GM12878 (cell line): Measurements from ENCODE around the gene GTF3C1. TPM values are rescaled to one million over a fixed set of nuclear protein-coding genes. Genes with fewer than 3 reads are reported as not detected.

Source experiments
- ATAC-seq: fragments of 200-7000 bp; cut with Tn5 transposase; 3 replicates; pipeline ENCODE4 v1.9.1; 2020; ENCODE audit warnings: mild to moderate bottlenecking, moderate library complexity
- BruUV-seq: library from RNA; stranded (reverse); fragments of 400-500 nt; replicated peaks from 2 replicates; lab custom pipeline; 2021; lab: Mats Ljungman, UMichigan
- CTCF ChIA-PET: fragments of 300-600 bp; sonication (Branson Sonifier 250); formaldehyde crosslinking; extraction: SDS; loops from one replicate; lab custom pipeline; 2021; ENCODE audit warnings: inconsistent platforms; lab: Yijun Ruan, JAX
- POLR2A ChIA-PET: fragments of 350-600 bp; formaldehyde crosslinking; extraction: SDS; loops from one replicate; lab custom pipeline; 2021; ENCODE audit warnings: inconsistent platforms; lab: Charles Lee
- RAD21 ChIA-PET: fragments of 300-600 bp; sonication (Branson Sonifier 250); formaldehyde crosslinking; loops from one replicate; lab custom pipeline; 2023; ENCODE audit warnings: antibody characterized with exemption; ENCODE audit not compliant: unreplicated experiment; lab: Charles Lee
- SMC1A ChIA-PET: fragments of 300-600 bp; sonication (Branson Sonifier 250); formaldehyde crosslinking; loops from one replicate; lab custom pipeline; 2023; ENCODE audit not compliant: unreplicated experiment, uncharacterized antibody; lab: Charles Lee
- DNase-seq: peaks from one replicate; pipeline ENCODE4 v3.0.0-alpha.2; 2011; ENCODE audit warnings: low read depth, low spot score
- FAIRE-seq: peaks from 3 replicates; lab custom pipeline; 2011; peaks lifted over from hg19 to GRCh38; lab: Jason Lieb, UNC
- H2AFZ ChIP-seq: 2 replicates; pipeline ENCODE4 v1.6.0; 2011; ENCODE audit warnings: low read depth, low read length, control low read depth; ENCODE audit not compliant: control insufficient read depth
- H3K27ac ChIP-seq: 2 replicates; pipeline ENCODE4 v1.5.1; 2011; ENCODE audit warnings: control low read depth; ENCODE audit not compliant: control insufficient read depth, insufficient read depth
- H3K27me3 ChIP-seq, 2 experiments: replicated peaks in 1 of 2; 2 replicates each; pipeline versions ENCODE4 v1.6.0 to v1.6.1; 2011; ENCODE audit warnings: low read length in 1 of 2; ENCODE audit not compliant: control insufficient read depth in 2 of 2, insufficient read depth in 2 of 2
- H3K36me3 ChIP-seq, 2 experiments: 2 replicates each; pipeline ENCODE4 v1.5.1; 2011; ENCODE audit warnings: low read length in 1 of 2; ENCODE audit not compliant: control insufficient read depth in 2 of 2, insufficient read depth in 2 of 2
- H3K4me1 ChIP-seq: 2 replicates; pipeline ENCODE4 v1.6.1; 2011; ENCODE audit warnings: mild to moderate bottlenecking, low read length, moderate library complexity, mixed read lengths; ENCODE audit not compliant: control insufficient read depth, insufficient read depth
- H3K4me2 ChIP-seq: 2 replicates; pipeline ENCODE4 v1.6.0; 2011; ENCODE audit warnings: control low read depth; ENCODE audit not compliant: control insufficient read depth, insufficient read depth
- H3K4me3 ChIP-seq: fragments of 200-600 bp; sonication (generic); 2 replicates; pipeline ENCODE4 v1.5.1; 2016
- H3K79me2 ChIP-seq: 2 replicates; pipeline ENCODE4 v1.6.0; 2011; ENCODE audit warnings: low read length; ENCODE audit not compliant: control insufficient read depth, insufficient read depth
- H3K9ac ChIP-seq: 2 replicates; pipeline ENCODE4 v1.8.0; 2011; ENCODE audit warnings: low read length, control low read depth, mixed read lengths; ENCODE audit not compliant: control insufficient read depth, insufficient read depth
- H3K9me3 ChIP-seq: replicated peaks from 3 replicates; pipeline ENCODE4 v1.5.1; 2011; ENCODE audit warnings: mild to moderate bottlenecking, low read length; ENCODE audit not compliant: control insufficient read depth, insufficient read depth
- H4K20me1 ChIP-seq: 2 replicates; pipeline ENCODE4 v1.6.0; 2011; ENCODE audit not compliant: control insufficient read depth, insufficient read depth
- BCLAF1 ChIP-seq: fragments of 450-650 bp; IDR thresholded peaks from 2 replicates; pipeline ENCODE4 v1.6.1; 2017; ENCODE audit warnings: antibody characterized with exemption, mild to moderate bottlenecking, moderate library complexity
- CHD4 ChIP-seq: fragments of 200-600 bp; sonication (generic); IDR thresholded peaks from 2 replicates; pipeline ENCODE4 v1.6.1; 2016; ENCODE audit warnings: mild to moderate bottlenecking
- E4F1 ChIP-seq: fragments of 450-650 bp; IDR thresholded peaks from 2 replicates; pipeline ENCODE4 v1.6.1; 2018; ENCODE audit warnings: borderline replicate concordance, mild to moderate bottlenecking; ENCODE audit not compliant: partially characterized antibody
- FOS ChIP-seq: IDR thresholded peaks from 3 replicates; pipeline ENCODE4 v1.6.1; 2011; ENCODE audit warnings: borderline replicate concordance; ENCODE audit not compliant: insufficient read length; ENCODE audit errors: extremely low read depth
- FOXK2 ChIP-seq: fragments of 450-650 bp; IDR thresholded peaks from 2 replicates; pipeline ENCODE4 v1.6.1; 2017; ENCODE audit warnings: mild to moderate bottlenecking, moderate library complexity
- MTA3 ChIP-seq: IDR thresholded peaks from 2 replicates; pipeline ENCODE4 v1.6.1; 2012; ENCODE audit warnings: low read length, inconsistent platforms, borderline replicate concordance
- PAX5 ChIP-seq: IDR thresholded peaks from 2 replicates; pipeline ENCODE4 v1.6.1; 2011; ENCODE audit warnings: low read depth, low read length, borderline replicate concordance
- POLR2AphosphoS2 ChIP-seq: IDR thresholded peaks from 2 replicates; pipeline ENCODE4 v1.6.1; 2011; ENCODE audit warnings: low read depth, mild to moderate bottlenecking, low read length, improper control_type of control experiment, moderate library complexity
- RAD51 ChIP-seq: fragments of 450-650 bp; IDR thresholded peaks from 2 replicates; pipeline ENCODE4 v1.6.1; 2016; ENCODE audit warnings: moderate library complexity, mild to moderate bottlenecking, inconsistent platforms
- SIN3A ChIP-seq: IDR thresholded peaks from 2 replicates; pipeline ENCODE4 v1.6.1; 2012; ENCODE audit warnings: low read depth, low read length, improper control_type of control experiment
- SKIL ChIP-seq: fragments of 450-650 bp; IDR thresholded peaks from 2 replicates; pipeline ENCODE4 v1.6.1; 2017; ENCODE audit warnings: mild to moderate bottlenecking, low read depth, inconsistent platforms; ENCODE audit not compliant: poor library complexity, severe bottlenecking
- STAT1 ChIP-seq: fragments of 450-650 bp; conservative IDR thresholded peaks from 2 replicates; pipeline ENCODE4 v1.6.1; 2014; ENCODE audit warnings: antibody characterized with exemption, mild to moderate bottlenecking
- TBL1XR1 ChIP-seq: IDR thresholded peaks from 2 replicates; pipeline ENCODE4 v1.6.1; 2012; ENCODE audit warnings: low read depth, low read length, improper control_type of control experiment
- TCF7 ChIP-seq: IDR thresholded peaks from 2 replicates; pipeline ENCODE4 v1.6.1; 2014; ENCODE audit warnings: antibody characterized with exemption, borderline replicate concordance
- ZBTB33 ChIP-seq: fragments of 450-650 bp; IDR thresholded peaks from 2 replicates; pipeline ENCODE4 v1.6.1; 2017; ENCODE audit warnings: mild to moderate bottlenecking
- WGBS: methylation state at CpG from one replicate; pipeline ENCODE4 v1.1.6; 2016; ENCODE audit warnings: low lambda C conversion rate; ENCODE audit not compliant: insufficient replicate concordance, insufficient coverage; ENCODE audit errors: missing lambda C conversion rate; 5-methylcytosine and 5-hydroxymethylcytosine counted together
- in situ Hi-C: fragments of 300-500 bp; cut with MboI; formaldehyde crosslinking; loops from 9 replicates; pipeline ENCODE4 v1.14.3; 2018; ENCODE audit warnings: mixed read lengths
- intact Hi-C: fragments of 100-400 bp; cut with micrococcal nuclease; formaldehyde crosslinking; loops from one replicate; pipeline ENCODE4 v1.14.2; 2022; ENCODE audit not compliant: unreplicated experiment
- polyA plus RNA-seq, 11 experiments: library from polyadenylated mRNA; depleted of rRNA in 4 of 11; unstranded in 6 of 11; stranded (reverse) in 5 of 11; fragments of >200 nt; fragmentation: Nextera tagmentation in 4 of 11; fragmentation: Illumina TruSeq in 1 of 11; extraction: Ambion mirVana in 4 of 11; extraction: Trizol in 1 of 11; gene quantifications; 1 replicate in 1 of 11; 2 replicates in 10 of 11; pipeline versions ENCODE4 v1.2.1 to v1.2.3, GENCODE V29; 2011 to 2016; ENCODE audit warnings: inconsistent platforms in 2 of 11, missing spikeins in 2 of 11, low read depth in 1 of 11
- total RNA-seq, 4 experiments: library from RNA; depleted of rRNA in 3 of 4; stranded (reverse); fragments of >200 nt in 3 of 4; fragmentation: Illumina TruSeq in 1 of 4; extraction: Trizol in 1 of 4; gene quantifications; 2 replicates each; pipeline versions ENCODE4 v1.2.1 to v1.2.3, GENCODE V29; 2013 to 2021

GTF3C1 gene
- total and polyA plus RNA-seq, 10 of the 15 experiments (the other 5 are each of a cell fraction or from before 2014, with no cell fraction given): 0.98 to 60.9 (median 34.3) TPM

- TF ChIP-seq TCF7 (no peak), PAX5 (no peak), FOXK2 (no peak), POLR2AphosphoS2 (no peak), MTA3 (no peak), ZBTB33 (no peak), CHD4 (no peak), STAT1 (no peak), BCLAF1 (no peak), E4F1 (no peak), FOS (no peak), RAD51 (no peak), TBL1XR1 (no peak), SKIL (no peak), SIN3A (no peak)
- H3K27me3 ChIP-seq: no peaks in the 10 kb centered on the region
- H3K36me3 ChIP-seq: peaks cover 30 to 32% of the 10 kb centered on the region in 2 experiments
- ChIA-PET POLR2A (no interaction called here), RAD21 (no interaction called here), SMC1A (no interaction called here), CTCF (no interaction called here)
- H3K4me2 ChIP-seq: no peak overlapping the region
- H4K20me1 ChIP-seq: no peaks in the 10 kb centered on the region
- DNase-seq (no peak), ATAC-seq (no peak), FAIRE-seq (no peak)
- in situ Hi-C loops: no loop called here
- no peak overlapping the region for H2AFZ ChIP-seq
- no peak overlapping the region for H3K4me3 ChIP-seq
- H3K4me1 ChIP-seq: no peaks in the 10 kb centered on the region
- intact Hi-C loops: no loop called here
- H3K27ac ChIP-seq: no peak overlapping the region
- H3K9ac ChIP-seq: no peak overlapping the region
- no peaks in the 10 kb centered on the region for H3K9me3 ChIP-seq
- no peaks in the 10 kb centered on the region for H3K79me2 ChIP-seq
- no TSS peak for BruUV-seq
- 95% methylated on average over 7 of the region's 7 CpGs for WGBS
Measured at GRCh38 chr16:27480761-27481160, 69.0 kb downstream of the GTF3C1 start.
